ENCODE measurements around the gene RNF207.
A peak's percentile ranks its signal among the peaks of the same experiment; 100 is the strongest.

RNF207 gene

DNA sequence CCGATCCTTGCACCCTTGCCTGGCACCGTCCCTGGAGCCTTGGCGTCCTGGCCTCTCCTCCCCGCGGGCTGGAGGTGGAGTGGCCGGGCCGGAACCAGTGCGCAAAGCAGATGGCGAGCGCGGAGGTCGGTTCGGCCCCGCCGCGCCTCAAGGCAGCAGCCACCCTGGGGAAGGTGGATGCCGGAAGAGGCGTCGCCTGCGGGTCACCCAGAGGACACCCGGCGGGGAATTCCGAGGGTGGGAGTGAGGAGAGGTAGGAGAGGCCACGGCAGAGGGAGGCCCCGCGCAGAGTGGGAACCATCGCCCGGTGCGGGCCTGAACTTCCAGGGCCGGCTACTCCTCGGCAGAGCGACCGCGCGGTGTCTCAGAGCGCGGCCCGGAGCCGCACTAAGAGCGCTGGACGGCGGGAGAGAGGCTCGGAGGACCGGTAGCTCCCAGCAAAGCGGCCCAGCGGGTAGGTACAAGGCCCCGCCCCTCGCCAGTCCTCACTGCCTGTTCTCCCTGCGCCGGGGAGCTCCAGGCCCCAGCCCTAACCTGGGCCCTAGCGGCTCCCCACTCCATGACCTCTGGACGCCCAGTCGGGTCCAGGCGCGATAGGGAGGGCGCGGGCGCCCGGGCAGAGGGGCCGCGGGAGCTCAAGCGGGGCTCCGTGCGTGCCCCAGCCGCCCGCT lies at the start of gene RNF207:
Gene RNF207, plus strand, starts transcription at position 271 of the 671 bp plus-strand sequence. CDS start 417 bp downstream, outside the sequence.
- no peak for TF ChIP-seq CTCF (conservative IDR thresholded peaks at IDR 0.05; ENCODE audit: low read length)
- peak within 1 kb of the TSS; percentile 54 for H3K4me3 ChIP-seq (ENCODE audit: low read length)
- DNase-seq (ENCODE audit: low read depth), result peak; percentile 58

- no peak for TF ChIP-seq CTCF (conservative IDR thresholded peaks at IDR 0.05; ENCODE audit: low read length)
- no peak for DNase-seq (ENCODE audit: low read depth)
- H3K4me3 ChIP-seq (ENCODE audit: low read length), result no peak overlapping the region
Observed at GRCh38 chr1:6157132-6157527, 48.8 kb upstream of the RNF207 start.

DNA sequence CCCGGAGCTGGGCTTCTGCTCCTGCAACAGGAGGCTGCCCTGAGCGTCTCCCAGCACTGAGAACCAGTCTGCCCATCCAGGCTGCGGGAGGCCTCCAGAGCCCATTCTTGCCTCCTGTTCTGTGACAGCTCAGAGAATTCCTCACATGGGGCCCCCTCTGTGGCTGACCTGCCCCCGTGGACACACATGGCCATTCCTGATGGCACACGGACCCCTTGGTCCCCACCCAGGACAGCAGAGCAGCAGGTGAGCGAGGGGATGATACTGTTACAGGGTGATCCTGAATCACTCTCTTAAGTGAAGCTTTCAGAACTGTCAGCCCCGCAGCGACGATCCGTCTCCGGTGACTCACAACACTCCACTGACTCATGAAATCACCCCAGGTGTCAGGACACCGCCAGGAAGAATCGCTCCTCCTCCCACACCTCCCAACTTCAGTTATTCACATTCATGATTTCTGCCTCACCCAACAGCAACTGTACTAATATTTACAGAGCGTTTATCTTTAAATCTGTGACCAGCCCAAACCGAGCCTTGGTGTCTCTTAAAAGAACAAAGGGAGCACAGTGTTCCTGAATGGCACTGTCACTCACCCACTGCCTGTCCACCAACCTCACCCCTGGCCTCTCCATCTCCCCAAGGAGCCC lies 48.3 kb upstream of the RNF207 start:
- no peak for TF ChIP-seq CTCF (conservative IDR thresholded peaks at IDR 0.05; ENCODE audit: low read length)
- no peak overlapping the region for H3K4me3 ChIP-seq (ENCODE audit: low read length)
- DNase-seq (ENCODE audit: low read depth), result no peak

GRCh38 chr1:6158181-6158580 lies 47.7 kb upstream of the RNF207 start:
- no peak for TF ChIP-seq CTCF (conservative IDR thresholded peaks at IDR 0.05; ENCODE audit: low read length)
- no peak for DNase-seq (ENCODE audit: low read depth)

DNA sequence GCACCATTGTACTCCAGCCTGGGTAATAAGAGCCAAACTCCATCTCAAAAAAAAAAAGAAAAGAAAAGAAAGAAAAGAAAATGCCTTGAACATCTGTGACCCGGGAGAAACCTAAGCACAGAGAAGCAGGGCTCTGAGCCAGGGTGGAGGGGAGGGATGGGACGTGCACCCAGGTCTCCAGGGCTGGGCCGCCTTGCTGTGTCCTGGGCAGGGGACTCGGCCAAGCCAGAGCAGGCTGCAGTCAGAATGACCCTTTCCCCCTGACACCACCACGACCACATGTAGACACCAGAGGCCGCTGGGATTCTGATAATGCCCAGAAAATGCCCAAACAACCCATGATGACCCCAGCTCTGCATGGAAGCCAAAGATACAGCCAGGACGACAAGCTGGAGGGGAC lies 43.6 kb upstream of the RNF207 start:
- TF ChIP-seq CTCF (conservative IDR thresholded peaks at IDR 0.05; ENCODE audit: low read length), result no peak
- H3K4me3 ChIP-seq (ENCODE audit: low read length), result no peak overlapping the region
- DNase-seq (ENCODE audit: low read depth), result no peak

More at GRCh38 chr1:6158181-6158580, 47.7 kb upstream of the RNF207 start:
- H3K4me3 ChIP-seq (ENCODE audit: low read length), result no peak overlapping the region

GRCh38 chr1:6162773-6163172 lies 43.1 kb upstream of the RNF207 start:
- no peak for TF ChIP-seq CTCF (conservative IDR thresholded peaks at IDR 0.05; ENCODE audit: low read length)
- no peak for DNase-seq (ENCODE audit: low read depth)
- H3K4me3 ChIP-seq (ENCODE audit: low read length), result no peak overlapping the region

Measured in AG10803 (cell line).